Liver (tissue), 3 donors: ENCODE measurements around the gene COL11A2.

Source experiments
- HNF4A ChIP-seq, 2 donors: conservative IDR thresholded peaks; 2 replicates each; pipeline ENCODE4 v1.6.1; 2016; ENCODE audit warnings: antibody characterized with exemption in 2 of 2, mild to moderate bottlenecking in 2 of 2
- JUND ChIP-seq, 2 donors: IDR thresholded peaks; 2 replicates each; pipeline ENCODE4 v1.6.1; 2016; ENCODE audit warnings: antibody characterized with exemption in 2 of 2
- RAD21 ChIP-seq, 2 donors: IDR thresholded peaks; 2 replicates each; pipeline ENCODE4 v1.6.1; 2016; ENCODE audit warnings: antibody characterized with exemption in 2 of 2, mild to moderate bottlenecking in 2 of 2
- REST ChIP-seq: IDR thresholded peaks from 2 replicates; pipeline ENCODE4 v1.6.1; 2016; ENCODE audit warnings: antibody characterized with exemption, mild to moderate bottlenecking
- TF ChIP-seq, protein P1 (sequence below): fragments of 150-350 bp; IDR thresholded peaks from 2 replicates; pipeline ENCODE4 v1.5.1; 2017; ENCODE audit warnings: improper control_type of control experiment, low read depth, low read length; ENCODE audit not compliant: missing input control
- TF ChIP-seq, protein P2 (sequence below): IDR thresholded peaks from 2 replicates; pipeline ENCODE4 v1.6.1; 2016; ENCODE audit warnings: antibody characterized with exemption
- donor health status: healthy.
- donor health status: healthy.

GRCh38 chr6:33201935-33202334 is 9.7 kb upstream of the COL11A2 start:
- TF ChIP-seq, protein P1, sequence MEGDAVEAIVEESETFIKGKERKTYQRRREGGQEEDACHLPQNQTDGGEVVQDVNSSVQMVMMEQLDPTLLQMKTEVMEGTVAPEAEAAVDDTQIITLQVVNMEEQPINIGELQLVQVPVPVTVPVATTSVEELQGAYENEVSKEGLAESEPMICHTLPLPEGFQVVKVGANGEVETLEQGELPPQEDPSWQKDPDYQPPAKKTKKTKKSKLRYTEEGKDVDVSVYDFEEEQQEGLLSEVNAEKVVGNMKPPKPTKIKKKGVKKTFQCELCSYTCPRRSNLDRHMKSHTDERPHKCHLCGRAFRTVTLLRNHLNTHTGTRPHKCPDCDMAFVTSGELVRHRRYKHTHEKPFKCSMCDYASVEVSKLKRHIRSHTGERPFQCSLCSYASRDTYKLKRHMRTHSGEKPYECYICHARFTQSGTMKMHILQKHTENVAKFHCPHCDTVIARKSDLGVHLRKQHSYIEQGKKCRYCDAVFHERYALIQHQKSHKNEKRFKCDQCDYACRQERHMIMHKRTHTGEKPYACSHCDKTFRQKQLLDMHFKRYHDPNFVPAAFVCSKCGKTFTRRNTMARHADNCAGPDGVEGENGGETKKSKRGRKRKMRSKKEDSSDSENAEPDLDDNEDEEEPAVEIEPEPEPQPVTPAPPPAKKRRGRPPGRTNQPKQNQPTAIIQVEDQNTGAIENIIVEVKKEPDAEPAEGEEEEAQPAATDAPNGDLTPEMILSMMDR: no peak
- TF ChIP-seq REST: no peak
- TF ChIP-seq, protein P2, sequence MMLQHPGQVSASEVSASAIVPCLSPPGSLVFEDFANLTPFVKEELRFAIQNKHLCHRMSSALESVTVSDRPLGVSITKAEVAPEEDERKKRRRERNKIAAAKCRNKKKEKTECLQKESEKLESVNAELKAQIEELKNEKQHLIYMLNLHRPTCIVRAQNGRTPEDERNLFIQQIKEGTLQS: no peak
- no peak for TF ChIP-seq RAD21 (IDR thresholded peaks at IDR 0.05)
- TF ChIP-seq HNF4A (conservative IDR thresholded peaks at IDR 0.05): no peak
- no peak for TF ChIP-seq JUND (IDR thresholded peaks at IDR 0.05)
